ENCODE data around the gene CCDC102A.

Gene CCDC102A

DNA sequence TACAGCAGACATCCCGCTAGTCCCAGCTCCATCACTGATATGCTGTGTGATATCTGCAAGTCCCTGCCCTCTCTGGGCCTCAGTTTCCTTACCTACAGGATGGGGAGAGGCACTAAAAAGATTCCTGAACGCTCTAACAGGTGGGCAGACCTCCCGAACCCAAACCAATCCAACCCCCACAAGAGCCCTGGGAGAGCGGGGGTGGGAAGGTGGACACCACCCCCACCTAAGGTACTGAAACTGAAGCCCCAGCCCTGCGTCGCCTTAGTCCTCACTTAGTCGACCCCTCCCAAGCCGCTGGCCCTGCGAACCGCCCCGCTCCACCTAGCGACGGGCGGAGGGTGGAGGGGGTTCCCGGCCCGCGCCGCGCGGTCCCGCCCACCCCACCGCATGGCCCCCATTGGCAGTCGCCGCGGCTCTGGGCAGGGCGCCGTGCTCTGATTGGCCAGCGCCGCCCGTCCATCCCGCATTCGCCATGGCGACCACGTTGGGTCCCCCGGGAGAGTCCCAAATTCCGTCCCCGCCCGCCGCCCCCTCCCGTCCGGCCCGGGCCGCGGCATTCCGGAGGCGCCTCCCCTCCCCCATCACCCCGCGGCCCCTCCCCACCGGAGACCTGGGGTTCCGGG is 578 bp downstream of the CCDC102A start:
- peak; percentile 88 for DNase-seq

DNA sequence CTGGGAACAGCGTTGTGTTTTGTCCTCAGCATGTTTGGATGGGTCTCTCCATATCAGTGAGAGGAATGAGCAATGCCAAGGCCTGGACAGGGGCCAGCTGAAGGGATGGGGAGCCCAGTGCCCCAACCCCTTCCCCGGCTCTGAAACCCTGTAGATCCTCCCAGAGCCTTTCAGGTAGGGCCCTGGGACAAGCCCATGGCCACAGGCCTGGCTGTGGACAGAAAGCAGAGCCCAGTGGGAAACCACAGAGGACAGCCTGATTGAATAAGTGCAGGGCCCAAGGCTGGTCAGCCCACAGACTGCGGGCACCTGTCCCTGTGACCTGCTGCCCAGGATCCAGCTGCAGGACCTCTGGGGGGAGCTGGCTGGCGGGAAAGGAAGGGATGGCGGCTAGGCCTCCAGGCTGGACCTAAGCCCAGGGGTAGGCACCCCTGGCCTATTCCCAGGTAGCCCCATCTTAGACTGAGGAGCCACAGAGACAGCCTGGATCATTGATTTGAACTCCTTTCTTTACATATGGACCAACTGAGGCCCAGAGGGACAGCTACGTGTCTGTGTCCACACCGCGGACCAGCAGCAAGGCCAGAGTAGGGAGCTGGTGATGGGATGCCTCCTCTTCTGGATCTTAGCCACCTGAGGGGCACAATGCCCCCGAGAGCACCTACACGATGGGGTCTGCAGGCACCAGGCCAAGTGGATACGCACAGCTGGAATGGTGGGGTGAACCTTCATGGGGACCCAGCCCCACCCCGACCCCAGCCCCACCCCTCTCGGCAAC is 1.3 kb downstream of the CCDC102A start:
- DNase-seq = no peak

DNA sequence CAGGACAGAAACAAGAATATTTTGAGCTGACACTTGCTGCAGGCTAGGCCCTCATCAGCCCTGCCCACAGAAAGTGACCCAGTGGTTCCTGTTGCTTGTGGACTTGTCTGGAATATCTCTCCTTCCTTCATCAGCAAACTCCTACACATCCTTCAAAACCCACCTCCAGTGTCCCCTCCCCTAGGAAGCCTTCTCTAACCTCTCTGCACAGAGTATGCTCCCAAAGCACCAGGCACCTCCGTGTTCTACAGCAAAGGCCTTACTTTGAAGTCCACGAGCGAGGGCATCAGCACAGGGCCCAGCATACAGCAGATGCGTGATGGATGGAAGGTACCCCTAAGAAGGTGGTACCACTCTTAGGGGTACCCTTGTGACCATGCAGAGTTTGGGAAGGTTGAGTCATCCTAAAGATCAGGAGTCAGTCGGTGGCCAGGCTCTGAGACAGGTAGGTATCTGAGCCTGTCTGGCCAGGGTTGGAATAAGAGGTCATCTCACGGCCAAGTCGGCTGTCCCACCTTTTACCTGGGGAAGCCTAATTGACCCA is 2.0 kb downstream of the CCDC102A start:
- no peak for DNase-seq

DNA sequence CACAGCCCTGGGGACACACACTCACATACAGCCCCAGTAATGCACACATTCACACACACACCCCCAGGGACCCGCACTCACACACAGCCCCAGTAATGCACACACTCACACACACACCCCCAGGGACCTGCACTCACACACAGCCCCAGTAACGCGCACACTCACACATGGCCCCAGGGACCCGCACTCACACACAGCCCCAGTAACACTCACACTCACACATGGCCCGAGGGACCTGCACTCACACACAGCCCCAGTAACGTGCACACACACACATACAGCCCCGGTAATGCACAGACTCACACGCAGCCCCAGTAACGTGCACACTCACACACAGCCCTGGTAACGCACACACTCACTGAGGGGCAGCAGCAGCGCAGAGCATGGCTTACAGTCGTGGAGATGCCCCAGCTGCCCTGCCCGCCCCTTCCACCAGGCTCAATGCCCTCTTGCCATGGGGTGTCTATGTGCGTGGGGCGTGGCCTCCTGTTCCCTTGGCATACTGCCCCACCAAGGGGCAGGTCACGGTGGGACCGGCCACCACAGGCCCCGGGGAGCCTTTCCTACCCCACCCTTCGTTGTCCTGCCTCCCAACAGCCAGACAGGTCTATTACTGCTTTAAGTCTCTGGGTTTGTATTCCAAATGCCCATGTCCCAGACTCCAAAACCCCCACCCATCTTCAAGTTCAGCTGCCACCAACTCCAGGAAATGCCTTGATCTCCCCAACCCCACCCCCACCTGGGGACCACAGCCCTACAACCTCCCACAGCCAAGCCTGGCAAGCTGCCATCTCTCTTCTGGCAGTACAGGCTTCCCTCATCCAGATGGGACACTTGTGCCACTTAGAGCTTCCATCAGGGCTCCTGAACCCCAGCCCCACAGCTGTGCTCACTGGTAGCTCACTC is 2.7 kb downstream of the CCDC102A start:
- DNase-seq = no peak

DNA sequence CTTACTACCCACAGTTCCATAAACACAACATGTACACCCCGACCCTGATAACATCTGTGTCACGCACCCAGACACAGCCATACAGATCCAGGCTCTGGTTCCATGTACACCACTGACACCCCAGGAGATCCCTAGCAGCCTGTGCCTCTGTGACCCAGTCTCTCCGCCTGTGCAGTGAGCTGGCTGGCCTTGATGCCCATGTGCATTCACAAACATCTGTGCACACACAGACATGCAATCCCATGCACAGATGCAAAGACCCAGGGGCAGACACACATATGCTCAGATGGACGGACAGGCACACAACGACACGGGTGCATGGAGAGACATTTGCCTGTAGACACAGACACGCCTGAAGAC is 4.1 kb downstream of the CCDC102A start:
- DNase-seq = no peak

DNA sequence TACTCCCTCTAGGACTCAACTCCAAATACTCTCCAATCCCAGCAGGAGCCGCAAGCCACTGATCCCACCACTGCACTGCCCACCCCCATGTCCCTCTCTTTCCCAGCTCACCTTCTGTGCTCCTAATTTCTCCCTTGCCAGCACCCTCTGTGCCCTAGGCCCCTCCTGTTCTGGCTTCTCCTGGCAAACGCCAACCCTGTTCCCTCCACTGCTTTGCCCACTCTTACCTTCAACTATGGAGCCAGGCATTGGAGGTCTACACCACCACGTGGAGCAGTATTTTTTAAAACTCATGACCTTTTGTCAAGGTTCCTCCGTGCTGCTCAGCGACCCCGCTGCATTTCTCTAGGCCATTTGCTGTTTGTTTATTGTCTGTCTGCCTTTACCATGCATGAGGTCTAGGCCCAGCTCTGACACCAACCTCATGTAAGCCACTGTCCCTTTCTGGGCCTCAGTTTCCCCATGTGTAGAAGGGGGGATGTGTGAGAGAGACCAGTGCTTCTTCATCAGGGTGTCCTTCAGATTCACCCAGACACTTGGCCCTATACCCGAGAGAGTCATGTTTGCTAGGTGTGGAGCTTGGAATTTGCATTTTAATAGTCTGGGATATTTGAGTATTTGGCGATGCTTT is 4.6 kb downstream of the CCDC102A start:
- DNase-seq = no peak

DNA sequence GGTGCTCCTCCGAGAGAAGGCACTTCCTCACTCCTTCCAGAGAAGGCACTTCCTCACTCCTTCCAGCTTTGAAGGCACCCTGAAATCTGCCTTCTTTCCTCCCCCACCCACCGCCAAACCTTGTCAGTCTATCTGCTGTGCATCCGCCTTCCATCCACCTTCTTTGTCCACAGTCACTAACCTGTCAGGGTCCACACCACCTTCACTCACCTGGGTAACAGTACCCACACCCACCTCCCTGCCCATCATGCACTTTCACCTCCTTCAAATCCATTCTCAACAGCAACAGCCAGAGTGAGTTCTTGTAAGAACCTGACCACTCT is 5.2 kb downstream of the CCDC102A start:
- no peak for DNase-seq

DNA sequence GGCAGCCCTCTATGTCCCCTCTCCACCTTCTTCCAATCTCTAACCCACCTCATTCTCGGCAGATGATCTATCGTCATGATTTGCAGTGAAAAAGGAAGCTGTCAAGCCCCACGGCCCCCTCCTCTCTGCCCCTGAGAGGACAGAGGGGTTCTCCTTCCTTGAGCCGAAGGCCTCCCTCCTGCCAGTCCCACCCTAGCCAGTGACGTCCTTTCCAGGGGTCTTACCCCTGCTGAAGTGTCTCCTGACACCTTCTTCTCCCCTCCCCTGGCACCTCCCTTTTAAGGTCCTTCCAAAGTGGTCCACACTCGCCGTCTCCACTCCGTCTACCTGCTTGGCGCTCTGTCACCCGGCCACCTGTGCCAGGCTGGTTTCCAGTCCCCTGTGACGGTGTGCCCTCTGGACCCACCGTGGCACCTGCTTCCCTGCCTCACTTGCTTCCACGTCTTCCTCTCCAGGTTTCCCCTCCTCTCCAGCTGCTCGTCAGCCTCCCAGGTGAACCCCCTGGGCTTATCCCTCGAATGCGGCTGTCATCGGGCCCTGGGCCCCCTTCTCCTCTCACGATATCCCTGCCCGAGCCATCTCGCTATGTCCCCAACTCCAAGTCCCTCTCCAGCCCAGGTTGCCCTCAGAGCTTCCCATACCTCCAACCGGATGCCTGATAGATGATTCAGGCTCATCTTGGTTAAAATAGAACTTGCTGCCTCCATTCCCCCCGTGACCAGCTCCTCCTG is 5.7 kb downstream of the CCDC102A start:
- no peak for DNase-seq

DNA sequence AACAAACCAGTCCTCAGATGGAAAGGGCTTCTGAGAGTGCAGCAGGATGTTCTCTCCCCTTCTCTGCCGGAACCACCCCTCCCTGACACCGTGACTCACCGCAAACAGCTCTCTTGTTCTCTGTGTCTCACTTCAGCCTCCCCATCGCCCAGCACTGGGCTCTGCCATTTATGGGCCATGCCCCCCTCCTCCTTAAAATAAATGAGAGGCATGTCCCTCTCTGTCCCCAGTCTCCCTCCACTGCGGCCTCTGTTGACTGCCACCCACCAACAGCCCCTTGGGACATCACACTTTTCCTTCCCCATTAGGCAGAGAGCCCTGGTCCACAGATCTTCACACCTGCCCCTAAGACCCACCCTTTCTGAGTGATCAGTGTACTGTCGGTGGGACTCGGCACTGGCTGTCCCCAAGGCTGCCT is 6.3 kb downstream of the CCDC102A start:
- peak; percentile 72 for DNase-seq

DNA sequence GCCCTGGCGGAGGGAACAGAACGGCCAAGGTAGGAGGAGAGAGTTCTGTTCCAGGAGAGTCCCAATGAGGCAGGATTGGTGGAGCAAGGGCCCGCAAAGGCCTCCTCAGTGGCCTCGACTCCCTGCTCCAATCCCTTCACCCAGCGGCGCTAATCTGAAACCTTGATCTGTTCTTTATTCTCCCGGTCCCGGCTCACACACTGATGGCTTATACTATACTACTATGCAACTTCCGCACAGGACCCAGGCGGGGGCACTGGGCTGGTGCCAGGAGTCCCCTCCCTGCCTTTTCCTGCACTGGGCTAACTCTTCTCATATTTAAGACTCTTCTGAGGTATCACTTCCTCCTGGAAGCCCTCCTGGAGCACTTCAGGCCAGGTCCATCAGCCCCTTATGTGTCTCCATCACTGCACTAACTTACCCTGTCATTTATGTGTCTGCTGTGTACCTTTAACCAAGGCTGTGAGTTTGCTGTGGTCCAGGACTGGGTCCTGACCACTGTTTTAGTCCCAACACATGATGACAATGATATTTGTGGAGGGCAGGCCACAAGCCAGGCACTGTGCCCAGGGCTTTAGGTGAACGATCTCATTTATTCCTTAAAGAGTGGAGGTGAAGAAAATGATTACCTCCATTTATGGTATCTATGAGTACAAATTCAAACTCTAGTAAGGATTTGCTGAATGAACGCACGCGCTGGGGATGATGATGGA is 6.8 kb downstream of the CCDC102A start:
- no peak for DNase-seq

DNA sequence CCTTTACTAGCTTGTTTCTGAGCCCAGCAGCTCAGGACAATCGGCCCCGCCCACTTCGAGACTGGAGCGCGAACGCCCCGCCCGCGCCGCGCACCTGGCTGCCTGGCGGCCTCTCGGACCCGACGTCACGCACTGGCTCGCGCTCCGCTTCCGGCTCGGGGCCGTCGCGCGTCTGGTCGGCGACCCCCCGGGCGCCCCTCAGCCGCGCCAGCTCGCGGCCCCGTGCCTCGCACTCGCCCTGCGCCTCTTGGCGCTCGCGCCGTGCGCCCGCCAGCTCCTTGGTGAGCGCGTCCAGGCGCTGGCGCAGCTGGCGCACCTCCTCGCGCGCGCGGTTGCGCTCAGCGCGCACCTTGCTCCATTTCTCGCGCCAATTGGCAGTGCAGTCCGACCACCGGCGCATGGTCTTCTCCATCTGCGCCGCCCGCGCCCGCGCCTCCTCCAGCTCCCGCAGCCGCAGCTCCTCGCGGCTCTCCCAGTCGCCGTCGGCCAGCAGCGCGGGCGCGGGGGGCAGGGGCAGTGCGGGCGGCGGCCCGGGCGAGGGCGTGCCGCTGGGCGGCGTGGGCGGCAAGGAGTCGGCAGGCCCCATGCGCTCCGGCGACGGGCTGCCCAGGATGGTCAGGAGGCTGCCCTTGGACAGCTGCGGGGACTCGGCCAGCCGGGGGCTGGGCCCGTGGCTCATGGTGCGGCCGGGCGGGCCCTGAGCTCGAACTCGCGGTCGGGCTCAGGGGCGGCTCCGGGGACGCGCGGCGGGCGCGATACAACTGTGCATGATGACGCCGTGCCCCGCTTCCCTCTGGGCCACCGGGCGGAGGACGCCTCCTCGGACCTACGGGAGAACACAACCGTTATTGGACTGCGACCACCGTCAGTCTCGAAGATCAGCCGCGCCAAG is 7.6 kb downstream of the CCDC102A start:
- no peak for DNase-seq

DNA sequence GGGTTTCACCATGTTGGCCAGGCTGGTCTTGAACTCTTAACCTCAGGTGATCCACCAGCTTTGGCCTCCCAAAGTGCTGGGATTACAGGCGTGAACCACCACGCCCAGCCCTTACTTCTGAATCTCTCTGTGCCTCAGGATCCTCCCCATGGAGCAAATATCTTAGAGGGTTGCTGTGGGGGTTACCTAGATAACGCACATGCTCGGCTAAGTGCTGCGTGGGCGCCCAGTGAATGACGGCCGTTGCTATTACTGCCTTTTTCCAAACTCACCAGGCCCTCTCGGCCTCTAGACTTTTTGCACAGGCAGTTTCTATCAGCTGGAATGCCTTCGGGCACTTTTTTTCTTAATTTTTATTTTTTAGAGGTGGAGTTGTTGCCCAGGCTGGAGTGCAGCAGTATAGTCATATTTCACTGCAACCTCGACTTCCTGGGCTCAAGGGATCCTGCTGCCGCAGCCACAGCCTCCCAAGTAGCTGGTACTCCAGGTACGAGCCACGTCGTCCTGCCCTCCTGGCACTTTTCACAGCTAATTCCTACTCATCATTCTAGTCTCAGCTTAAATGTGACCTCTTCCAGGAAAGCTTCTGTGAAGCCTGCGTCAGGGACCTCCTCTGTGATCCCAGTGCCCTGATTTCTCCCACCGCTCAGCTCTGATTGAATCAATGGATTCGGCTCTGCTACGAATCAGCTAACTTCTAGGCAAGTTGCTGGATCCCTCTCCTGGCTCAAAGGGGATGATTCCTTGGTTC is 8.6 kb downstream of the CCDC102A start:
- DNase-seq = no peak

DNA sequence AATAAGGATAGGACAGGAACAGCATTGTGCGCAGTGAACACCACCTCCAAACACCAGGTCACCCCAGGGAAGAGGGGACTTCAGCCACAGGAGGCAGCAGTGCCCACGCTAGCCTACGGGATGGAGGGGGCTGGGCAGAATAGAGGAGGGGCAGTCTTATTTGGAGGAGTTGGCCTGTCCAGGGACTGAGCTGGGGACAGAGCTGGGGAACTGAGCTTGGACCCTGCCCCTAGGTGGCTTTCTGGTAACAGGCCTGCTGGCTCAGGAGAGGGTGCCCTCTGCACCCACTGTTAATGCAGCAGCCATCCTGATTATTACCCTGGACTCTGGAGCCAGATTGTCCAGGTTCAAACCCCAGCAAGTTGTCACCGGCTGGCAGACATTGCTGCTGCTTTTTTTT is 9.3 kb downstream of the CCDC102A start:
- no peak for DNase-seq

DNA sequence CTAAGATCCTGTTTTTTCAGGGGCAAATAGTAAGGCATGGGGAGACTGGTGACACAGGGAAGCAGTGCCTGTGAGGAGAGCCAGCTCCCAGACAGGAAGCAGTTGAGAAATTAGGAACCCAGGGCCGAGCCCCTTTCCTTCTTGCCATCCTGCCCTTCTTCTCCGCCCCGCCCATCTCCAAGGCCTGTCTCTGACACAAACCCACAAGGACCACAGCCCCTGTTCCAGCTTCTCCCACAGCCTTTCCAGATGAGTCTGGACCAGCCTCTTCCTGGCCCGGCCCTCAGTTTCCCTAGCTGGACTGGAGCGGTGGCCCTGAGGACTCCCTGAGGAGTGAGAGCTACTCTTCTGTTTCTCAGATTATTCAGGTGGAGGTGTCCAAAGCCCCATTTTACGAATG is 9.9 kb downstream of the CCDC102A start:
- DNase-seq = no peak

DNA sequence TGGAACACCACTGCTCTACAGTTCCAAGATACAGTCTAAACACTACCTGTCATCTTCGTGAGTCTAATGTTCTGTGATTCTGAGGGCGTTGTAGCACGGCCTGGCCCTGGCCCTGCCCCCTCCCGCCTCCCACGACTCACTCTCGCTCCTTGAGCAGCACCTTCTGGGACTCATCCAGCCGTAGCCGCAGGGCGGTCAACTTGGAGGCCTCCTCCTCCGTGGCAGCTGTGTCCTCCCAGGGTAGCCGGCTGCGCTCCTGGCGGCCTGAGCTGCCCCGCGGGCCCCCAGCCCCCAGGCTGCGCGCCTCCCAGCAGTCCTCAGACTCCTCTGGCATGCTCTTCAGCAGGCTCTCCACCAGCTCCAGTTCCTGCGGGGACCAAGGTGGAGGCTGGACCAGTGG is 10.6 kb downstream of the CCDC102A start:
- DNase-seq = no peak

DNA sequence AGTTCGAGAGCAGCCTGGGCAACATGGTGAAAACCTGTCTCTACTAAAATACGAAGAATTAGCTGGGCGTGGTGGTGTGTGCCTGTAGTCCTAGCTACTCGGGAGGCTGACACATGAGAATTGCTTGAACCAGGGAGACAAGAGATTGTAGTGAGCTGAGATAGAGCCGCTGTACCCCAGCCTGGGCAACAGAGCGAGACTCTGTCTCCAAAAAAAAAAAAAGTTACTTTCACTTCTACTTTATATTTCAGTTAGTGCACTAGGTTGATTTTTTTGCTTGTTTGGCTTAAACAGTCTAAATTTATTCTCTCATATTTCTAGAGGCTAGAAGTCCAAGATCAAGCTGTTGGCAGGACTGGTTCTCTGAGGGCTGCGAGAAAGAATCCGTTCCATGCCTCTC is 13.4 kb downstream of the CCDC102A start:
- no peak for DNase-seq

DNA sequence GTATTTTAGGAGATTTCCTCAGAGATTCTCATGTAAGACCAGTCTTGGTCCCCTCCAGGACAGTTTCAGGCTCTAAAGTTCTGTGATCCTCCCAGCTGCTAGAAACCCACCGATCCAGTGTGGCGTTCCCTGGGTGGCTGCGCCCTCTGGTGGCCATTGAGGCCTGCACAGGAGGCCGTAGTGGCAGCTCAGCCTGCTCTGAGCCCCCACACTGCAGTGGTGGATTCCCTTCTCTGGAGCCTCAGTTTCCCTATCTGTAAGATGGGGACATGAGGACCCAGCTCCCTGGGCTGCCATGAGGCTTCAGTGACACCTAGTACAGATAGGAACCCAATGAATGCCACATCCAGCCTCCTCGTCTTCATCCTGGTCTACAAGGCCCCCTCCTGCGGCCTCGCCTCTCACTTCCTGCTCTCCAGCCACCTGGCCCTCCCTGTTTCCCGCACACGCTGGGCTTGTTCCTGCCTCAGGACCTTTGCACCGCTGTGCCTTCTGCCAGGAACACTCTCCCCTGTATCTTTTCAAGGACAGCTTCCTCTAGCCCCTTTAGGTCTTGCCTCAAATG is 16.5 kb downstream of the CCDC102A start:
- DNase-seq = peak; percentile 57

DNA sequence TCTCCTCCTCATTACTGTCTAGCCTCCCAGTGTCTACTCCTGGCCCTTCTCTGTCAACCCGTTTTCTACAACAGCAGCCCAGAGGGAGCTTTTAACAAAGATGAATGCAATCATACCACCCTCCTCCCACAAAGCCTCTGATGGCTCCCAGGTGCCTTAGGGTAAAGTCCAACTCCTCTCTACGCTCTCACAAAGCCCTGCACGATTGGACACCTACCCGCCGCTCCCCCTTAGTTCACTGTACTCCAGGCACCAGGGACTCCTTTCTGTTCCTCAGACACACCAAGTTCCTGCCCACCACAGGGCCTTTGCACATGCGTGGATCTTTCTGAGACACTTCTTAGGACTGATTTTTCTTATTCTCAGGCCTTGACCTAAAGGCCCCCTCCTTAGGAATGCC is 17.4 kb downstream of the CCDC102A start:
- DNase-seq = no peak

DNA sequence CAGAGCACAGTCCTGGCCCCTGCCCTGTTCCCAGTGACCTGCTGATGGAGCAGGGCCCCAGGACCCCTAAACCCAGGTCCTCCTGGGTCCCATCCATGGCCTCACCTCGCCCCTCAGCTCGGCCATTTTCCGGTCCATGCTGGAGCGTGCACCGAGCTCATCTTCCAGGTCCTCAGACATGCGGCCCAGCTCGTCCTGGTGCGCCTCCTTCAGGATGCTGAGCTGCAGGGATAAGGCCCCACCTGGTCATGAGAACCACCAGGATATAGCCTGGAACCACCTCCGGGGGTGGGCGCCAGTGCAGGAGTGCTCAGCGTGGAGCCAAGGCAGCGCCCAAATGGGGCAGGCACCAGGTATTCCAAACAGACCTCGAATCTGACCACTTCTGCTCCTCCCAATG is 17.9 kb downstream of the CCDC102A start:
- DNase-seq = no peak
